Measurements from ENCODE around the gene HSD17B12.

HSD17B12 gene

GRCh38 chr11:43632181-43632580 lies 48.4 kb upstream of the HSD17B12 start (continued):
- TF ChIP-seq CREB5 (CRISPR knock-in tag; IDR thresholded peaks at IDR 0.05; ENCODE audit: low read depth) (no peak), ISL1 (CRISPR knock-in tag; IDR thresholded peaks at IDR 0.05) (no peak)

- ATAC-seq: no peak
- TF ChIP-seq CSDC2 (CRISPR knock-in tag; IDR thresholded peaks at IDR 0.05) (no peak), OSR1 (CRISPR knock-in tag; IDR thresholded peaks at IDR 0.05) (no peak), ZNF70 (CRISPR knock-in tag; IDR thresholded peaks at IDR 0.05) (no peak), SNAI2 (CRISPR knock-in tag; IDR thresholded peaks at IDR 0.05) (no peak), ZNF8 (CRISPR knock-in tag; IDR thresholded peaks at IDR 0.05) (no peak), BACH2 (CRISPR knock-in tag; IDR thresholded peaks at IDR 0.05; ENCODE audit: borderline replicate concordance) (no peak), PPARA (CRISPR knock-in tag; IDR thresholded peaks at IDR 0.05; ENCODE audit: borderline replicate concordance) (no peak), RARB (CRISPR knock-in tag; IDR thresholded peaks at IDR 0.05) (no peak)
Observed at GRCh38 chr11:43638717-43639116, 41.8 kb upstream of the HSD17B12 start.

- ATAC-seq: no peak
- no peak for TF ChIP-seq CSRNP3 (CRISPR knock-in tag; IDR thresholded peaks at IDR 0.05)
- TF ChIP-seq PATZ1 (CRISPR knock-in tag; IDR thresholded peaks at IDR 0.05; ENCODE audit: borderline replicate concordance): no peak
Observed at GRCh38 chr11:43639224-43639623, 41.3 kb upstream of the HSD17B12 start.

GRCh38 chr11:43639920-43640319 lies 40.6 kb upstream of the HSD17B12 start:
- TF ChIP-seq ZNF70 (CRISPR knock-in tag; IDR thresholded peaks at IDR 0.05): no peak
- TF ChIP-seq CREB5 (CRISPR knock-in tag; IDR thresholded peaks at IDR 0.05; ENCODE audit: low read depth): no peak
- TF ChIP-seq ZFP30 (CRISPR knock-in tag; IDR thresholded peaks at IDR 0.05): no peak
- TF ChIP-seq ESRRG (CRISPR knock-in tag; IDR thresholded peaks at IDR 0.05): no peak
- TF ChIP-seq CSDC2 (CRISPR knock-in tag; IDR thresholded peaks at IDR 0.05): no peak
- no peak for TF ChIP-seq TOX (CRISPR knock-in tag; IDR thresholded peaks at IDR 0.05; ENCODE audit: borderline replicate concordance)
- TF ChIP-seq ISL1 (CRISPR knock-in tag; IDR thresholded peaks at IDR 0.05): no peak
- no peak for TF ChIP-seq ZFP3 (CRISPR knock-in tag; IDR thresholded peaks at IDR 0.05)
- TF ChIP-seq GLIS3 (CRISPR knock-in tag; IDR thresholded peaks at IDR 0.05): no peak
- TF ChIP-seq TCF4 (CRISPR knock-in tag; IDR thresholded peaks at IDR 0.05; ENCODE audit: borderline replicate concordance): no peak
- no peak for TF ChIP-seq TSHZ2 (CRISPR knock-in tag; IDR thresholded peaks at IDR 0.05)
- no peak for ATAC-seq
